Fibroblast of skin of left quadriceps (primary cell): ENCODE results near the gene ALOX15B.

Experiments used
- DNase-seq, 2 experiments: peaks; one replicate each; pipeline ENCODE4 v3.0.0-alpha.2; 2013; ENCODE audit warnings: low read depth in 2 of 2

ALOX15B gene, protein sequence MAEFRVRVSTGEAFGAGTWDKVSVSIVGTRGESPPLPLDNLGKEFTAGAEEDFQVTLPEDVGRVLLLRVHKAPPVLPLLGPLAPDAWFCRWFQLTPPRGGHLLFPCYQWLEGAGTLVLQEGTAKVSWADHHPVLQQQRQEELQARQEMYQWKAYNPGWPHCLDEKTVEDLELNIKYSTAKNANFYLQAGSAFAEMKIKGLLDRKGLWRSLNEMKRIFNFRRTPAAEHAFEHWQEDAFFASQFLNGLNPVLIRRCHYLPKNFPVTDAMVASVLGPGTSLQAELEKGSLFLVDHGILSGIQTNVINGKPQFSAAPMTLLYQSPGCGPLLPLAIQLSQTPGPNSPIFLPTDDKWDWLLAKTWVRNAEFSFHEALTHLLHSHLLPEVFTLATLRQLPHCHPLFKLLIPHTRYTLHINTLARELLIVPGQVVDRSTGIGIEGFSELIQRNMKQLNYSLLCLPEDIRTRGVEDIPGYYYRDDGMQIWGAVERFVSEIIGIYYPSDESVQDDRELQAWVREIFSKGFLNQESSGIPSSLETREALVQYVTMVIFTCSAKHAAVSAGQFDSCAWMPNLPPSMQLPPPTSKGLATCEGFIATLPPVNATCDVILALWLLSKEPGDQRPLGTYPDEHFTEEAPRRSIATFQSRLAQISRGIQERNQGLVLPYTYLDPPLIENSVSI

DNA sequence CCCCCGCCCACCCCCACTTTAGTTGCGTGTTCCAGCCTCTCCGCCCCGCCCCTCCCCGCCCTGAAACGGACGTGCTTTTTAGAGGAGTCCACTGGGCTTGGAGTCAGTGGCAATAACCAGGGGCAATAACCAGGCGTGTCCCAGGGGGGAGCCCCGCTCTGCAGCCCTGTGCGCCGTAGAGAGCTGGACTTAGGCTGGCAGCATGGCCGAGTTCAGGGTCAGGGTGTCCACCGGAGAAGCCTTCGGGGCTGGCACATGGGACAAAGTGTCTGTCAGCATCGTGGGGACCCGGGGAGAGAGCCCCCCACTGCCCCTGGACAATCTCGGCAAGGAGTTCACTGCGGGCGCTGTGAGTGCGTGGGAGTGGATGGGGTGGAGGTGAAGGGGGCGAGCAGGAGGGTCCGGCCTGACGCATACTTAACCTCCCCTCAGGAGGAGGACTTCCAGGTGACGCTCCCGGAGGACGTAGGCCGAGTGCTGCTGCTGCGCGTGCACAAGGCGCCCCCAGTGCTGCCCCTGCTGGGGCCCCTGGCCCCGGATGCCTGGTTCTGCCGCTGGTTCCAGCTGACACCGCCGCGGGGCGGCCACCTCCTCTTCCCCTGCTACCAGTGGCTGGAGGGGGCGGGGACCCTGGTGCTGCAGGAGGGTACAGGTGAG lies at the start of gene ALOX15B:
Gene ALOX15B, plus strand, starts transcription at position 106 of the 657 bp plus-strand sequence. Its CDS starts 97 bp downstream, at position 203.
- DNase-seq = no peak

DNA sequence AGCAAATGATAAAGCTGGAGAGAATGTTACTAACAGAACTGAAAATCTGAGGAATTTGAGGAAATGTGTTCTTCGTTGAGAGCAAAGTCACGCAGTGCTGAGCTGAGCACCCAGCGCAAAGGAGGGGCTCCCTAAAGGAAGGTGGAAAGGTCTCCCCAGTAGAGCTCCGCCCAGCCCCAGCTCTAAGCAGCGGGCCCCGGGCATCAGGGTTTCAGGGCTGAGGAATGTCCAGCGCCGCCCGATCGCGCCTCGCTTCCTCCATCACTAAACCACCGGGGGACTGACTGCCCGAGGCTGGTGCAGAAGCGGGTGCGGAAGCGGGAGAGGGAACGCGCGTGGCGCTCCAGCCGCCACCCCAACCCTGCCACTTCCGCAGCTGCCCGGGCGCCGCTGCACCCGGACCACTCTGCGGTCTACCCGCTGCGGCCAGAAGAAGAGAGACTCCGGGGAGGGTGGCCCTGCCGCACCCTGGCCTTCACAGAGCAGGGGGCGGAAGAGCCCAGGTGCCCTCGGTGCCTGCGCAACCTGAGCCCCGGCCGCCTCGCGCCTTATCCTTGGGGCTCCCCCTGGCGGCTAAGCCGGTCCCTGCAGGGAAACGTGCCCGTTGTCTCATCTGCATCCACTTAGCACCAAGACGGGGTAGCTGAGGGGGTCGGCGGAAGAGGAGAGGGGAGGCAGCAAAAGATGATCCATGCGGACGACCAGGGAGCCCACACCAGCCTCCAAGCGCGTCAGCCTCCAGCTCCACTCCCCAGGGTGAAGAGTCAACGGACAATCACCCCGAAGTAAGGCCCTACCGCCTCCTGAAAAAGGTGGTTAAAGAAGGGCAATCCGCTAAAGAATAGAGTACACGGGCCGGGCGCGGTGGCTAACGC lies 48.8 kb upstream of the ALOX15B start:
- peak in 1 of 2 experiments; percentile 42 for DNase-seq

DNA sequence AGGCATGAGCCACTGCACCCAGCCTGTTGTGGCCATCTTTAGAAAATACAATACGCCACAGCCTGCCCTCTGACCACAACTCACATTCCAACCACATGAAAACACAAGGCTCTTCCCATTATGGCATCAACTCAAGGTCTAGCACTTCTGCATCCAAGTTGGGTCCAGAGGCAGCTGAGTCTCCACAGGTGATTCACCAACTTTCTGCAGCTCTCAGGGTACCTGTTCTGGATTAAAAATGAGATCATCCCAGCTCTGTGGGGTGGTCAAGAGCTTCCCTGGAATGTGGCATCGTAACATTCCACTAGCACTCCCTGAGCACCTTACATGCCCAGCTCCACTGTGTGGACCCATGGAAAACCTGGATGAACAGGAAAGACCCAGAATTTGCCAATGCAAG lies 46.3 kb upstream of the ALOX15B start:
- no peak for DNase-seq

DNA sequence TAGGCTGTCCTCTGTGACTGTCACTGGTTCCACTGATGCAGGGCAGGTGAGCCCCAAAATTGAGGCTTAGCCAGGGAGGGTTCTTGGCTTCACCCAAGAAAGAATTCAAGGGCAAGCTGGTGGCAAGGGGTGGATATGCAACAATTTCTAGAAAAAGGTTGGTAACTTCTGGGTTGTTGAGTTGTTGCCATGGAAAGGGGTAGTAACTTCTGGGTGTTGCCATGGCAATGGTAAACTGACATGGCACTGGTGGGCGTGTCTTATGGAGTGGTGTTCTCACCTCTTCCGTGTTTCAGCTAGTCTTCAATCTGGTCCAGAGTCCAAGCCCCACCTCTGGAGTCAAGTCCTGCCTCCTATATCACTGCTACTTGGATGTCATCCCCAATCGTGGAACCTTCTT lies 45.9 kb upstream of the ALOX15B start:
- DNase-seq = no peak

DNA sequence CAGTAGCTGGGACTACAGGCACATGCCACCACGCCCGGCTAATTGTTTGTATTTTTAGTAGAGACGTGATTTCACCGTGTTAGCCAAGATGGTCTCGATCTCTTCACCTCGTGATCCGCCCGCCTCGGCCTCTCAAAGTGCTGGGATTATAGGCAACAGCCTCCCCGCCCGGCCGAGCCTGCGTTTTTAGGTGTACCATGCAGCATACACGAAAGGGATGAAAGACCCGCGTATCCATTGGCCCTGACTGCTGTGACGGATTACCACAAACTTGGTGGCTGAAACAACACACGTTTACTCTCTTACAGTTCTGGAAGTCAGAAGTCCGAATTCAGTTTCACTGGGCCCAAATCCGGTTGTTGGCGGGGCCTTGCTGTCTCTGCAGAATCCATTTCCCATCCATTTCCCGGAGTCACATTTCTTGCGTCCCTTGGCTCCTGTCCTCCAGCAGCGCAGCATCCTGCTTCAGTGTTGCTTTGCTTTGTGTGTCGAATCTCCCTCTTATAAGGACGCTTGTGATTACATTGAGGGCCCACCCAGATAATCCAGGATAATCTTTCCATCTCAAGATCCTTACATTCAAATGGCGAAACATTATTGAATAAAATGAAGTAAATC lies 44.8 kb upstream of the ALOX15B start:
- no peak for DNase-seq

DNA sequence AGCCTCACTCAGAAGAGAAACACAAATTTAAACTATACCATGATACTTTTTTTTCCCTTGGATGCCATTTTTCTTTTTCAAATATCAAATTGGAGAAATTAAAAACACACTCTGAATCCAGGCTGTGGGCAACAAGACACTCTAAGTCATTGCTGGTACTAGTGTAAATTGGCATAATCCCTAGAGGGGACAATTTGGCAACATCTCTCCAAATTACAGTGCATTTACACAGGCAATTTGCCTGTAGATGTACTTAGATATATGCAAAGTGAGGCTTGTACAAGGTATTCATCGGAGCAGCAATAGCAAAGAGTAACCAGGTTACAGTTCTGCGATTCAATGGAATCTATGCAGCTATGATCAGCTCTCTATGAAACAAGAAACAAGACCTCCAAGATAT lies 43.1 kb upstream of the ALOX15B start:
- no peak for DNase-seq

DNA sequence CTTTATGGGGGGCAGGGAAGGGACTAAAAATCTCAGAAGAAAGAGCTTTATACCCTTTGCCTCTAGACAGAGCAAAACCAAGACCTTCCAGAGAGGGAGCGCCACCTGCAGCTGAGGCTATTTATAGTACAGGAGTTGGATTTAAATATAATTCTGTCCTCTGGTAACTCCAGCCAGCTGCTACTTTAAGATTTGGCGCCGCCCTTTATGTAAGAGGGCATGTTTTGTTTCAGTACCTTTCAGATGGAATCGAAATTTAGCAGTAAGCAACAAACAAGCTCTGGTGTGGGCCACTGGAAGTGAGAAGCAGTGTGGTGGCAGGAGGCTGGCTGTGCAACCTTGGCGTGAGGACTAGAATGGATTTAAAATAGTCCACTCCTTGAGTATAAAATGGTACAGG lies 41.7 kb upstream of the ALOX15B start:
- no peak for DNase-seq

DNA sequence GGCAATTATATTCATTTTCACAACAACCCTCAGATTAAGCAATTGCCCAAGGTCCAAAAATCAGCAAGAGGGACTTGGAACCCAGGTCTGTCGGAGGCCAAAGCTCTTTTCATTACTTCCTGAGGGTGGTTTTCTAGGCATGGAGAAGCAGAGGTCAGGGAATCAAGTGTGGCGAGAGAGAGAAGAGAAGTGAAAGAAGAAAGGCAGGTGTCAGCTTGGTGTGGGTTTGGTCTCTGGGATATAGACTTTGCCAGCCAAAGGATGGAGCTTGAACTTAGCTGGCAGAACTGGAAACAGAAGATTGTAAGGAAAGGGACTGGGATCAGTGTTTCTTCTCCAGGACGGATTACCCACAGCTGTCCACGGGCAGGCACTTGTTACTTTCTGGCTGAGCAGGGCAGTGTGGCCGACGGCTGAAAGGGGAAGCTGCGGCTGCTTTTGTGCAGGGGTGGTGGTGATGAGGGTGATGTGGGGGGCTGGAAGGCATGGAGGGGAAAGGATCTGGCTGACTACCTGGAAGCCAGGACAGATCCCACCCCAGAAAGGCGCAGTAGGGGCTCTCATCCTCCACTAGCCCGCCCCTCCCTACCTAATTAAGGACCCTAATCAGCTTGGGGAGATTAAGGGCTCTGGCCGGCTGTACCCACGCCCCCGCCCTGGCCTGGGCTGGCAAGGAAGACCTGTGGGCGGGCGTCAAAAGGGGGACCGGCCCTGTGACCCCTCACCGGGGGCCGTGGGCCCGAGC lies 36.7 kb upstream of the ALOX15B start, which contains the start of gene GUCY2D:
Gene GUCY2D, plus strand, starts transcription at position 640 of the 745 bp plus-strand sequence. CDS start 433 bp downstream, outside the sequence.
- DNase-seq = no peak

DNA sequence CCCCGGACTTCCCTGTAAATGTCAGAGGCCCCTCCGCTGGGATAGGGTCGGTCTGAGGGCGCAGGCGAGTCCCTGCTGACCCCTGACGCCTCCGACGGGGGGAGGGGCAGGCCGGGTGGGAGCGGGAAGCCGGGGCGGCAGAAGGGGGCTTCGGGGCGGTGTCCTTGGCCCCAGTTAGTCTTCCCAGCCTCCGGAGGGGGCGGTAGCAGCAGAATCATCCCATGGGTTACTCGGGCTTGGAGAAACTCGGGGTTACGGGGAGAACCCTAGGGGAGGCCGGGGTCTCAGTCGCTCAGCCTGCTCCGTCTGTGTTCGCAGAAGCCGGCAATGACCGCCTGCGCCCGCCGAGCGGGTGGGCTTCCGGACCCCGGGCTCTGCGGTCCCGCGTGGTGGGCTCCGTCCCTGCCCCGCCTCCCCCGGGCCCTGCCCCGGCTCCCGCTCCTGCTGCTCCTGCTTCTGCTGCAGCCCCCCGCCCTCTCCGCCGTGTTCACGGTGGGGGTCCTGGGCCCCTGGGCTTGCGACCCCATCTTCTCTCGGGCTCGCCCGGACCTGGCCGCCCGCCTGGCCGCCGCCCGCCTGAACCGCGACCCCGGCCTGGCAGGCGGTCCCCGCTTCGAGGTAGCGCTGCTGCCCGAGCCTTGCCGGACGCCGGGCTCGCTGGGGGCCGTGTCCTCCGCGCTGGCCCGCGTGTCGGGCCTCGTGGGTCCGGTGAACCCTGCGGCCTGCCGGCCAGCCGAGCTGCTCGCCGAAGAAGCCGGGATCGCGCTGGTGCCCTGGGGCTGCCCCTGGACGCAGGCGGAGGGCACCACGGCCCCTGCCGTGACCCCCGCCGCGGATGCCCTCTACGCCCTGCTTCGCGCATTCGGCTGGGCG lies 35.9 kb upstream of the ALOX15B start:
- no peak for DNase-seq

DNA sequence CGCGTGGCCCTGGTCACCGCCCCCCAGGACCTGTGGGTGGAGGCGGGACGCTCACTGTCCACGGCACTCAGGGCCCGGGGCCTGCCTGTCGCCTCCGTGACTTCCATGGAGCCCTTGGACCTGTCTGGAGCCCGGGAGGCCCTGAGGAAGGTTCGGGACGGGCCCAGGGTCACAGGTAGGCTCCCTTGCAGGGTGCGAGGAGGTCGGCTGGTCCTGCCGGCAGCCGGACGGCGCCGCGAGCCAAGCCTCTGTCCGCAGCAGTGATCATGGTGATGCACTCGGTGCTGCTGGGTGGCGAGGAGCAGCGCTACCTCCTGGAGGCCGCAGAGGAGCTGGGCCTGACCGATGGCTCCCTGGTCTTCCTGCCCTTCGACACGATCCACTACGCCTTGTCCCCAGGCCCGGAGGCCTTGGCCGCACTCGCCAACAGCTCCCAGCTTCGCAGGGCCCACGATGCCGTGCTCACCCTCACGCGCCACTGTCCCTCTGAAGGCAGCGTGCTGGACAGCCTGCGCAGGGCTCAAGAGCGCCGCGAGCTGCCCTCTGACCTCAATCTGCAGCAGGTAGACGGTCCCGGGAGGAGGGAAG lies 35.2 kb upstream of the ALOX15B start:
- no peak for DNase-seq

DNA sequence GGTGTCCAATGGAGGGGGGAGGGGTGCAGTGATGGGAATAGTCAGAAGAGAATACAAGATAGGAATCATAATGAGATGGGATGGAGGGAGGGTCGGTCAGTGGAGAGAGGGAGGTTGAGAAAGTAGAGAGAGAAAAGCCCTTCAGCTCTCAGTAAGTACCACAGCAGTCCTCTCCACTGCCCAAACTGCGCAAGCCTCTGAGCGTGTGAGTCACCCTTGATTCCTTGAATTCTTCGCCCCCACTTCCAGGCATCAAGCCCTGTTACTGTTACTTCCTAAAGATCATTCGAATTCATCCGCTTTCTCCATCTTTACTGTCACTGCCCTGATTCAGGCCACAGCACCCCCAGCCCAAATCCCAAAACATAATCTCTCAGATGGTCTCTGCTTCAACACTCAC lies 34.0 kb upstream of the ALOX15B start:
- DNase-seq = no peak

DNA sequence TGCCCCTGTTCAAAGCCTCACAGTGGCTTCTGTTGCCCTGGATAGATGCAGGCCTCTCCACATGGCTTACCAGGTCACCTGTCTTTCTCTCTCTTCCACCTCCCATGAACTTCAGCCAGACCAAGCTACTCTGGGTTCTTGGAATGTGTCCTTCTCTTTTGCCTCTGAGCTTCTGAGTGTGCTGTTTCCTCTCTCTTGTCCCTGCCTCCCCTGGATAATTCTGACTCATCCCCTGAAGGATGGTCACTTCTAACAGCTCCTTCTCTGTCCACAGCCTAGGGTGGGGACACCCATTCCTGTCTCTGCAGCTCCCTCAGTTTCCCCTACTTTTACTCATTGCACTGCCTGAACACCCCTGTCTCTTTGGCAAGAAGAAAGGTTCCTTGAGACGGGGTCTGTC lies 33.5 kb upstream of the ALOX15B start:
- no peak for DNase-seq

DNA sequence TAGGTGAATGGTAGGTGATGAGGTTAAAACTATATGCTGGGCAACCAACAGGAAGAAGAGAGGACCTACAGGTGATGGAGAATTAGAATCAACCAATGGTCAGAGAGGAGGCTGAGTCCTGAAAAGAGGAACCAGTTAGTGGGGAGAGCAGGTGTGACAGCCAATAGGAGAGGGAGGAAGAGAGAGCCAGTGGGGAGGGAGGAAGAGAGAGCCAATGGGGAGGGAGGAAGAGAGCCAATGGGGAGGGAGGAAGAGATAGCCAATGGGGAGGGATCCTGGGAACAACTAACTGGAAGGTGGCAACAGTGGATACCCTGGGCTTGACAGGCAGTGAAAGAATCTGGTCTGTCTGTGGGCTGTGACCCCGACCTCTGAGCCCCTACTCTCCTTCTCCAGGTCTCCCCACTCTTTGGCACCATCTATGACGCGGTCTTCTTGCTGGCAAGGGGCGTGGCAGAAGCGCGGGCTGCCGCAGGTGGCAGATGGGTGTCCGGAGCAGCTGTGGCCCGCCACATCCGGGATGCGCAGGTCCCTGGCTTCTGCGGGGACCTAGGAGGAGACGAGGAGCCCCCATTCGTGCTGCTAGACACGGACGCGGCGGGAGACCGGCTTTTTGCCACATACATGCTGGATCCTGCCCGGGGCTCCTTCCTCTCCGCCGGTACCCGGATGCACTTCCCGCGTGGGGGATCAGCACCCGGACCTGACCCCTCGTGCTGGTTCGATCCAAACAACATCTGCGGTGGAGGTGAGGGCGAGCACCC lies 32.7 kb upstream of the ALOX15B start:
- DNase-seq = no peak

DNA sequence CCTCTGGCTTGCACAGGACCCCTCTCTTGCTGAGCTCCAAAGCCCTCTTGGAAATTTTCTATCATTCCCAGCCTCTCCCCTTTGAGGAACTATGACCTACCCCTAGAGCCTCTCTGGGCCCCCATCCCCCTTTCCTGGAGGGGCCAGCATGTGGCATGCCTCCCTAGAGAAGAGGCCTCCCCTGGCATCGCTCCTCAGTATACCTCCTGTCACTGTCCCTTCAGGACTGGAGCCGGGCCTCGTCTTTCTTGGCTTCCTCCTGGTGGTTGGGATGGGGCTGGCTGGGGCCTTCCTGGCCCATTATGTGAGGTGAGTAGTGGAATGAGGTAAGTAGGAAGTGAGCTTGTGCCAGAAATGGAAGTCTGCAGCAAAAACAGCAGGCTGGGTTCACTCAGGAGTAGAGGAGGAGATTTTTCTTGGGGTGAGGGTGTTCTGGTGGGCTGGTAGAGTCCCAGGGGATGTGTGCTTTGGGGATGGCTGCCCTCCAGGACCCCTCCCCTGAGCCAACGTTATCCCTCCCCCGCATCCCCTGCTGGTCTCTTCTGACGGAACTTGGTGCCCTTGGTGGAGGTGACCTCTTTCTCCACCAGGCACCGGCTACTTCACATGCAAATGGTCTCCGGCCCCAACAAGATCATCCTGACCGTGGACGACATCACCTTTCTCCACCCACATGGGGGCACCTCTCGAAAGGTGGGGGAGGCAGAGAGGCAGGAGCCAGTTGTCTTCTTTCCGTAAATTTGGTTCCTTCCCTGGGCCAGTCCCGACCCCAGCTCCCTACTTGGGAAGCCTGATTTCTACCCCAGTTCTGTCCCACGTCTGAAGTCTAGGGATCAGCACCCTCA lies 31.8 kb upstream of the ALOX15B start:
- DNase-seq = no peak

DNA sequence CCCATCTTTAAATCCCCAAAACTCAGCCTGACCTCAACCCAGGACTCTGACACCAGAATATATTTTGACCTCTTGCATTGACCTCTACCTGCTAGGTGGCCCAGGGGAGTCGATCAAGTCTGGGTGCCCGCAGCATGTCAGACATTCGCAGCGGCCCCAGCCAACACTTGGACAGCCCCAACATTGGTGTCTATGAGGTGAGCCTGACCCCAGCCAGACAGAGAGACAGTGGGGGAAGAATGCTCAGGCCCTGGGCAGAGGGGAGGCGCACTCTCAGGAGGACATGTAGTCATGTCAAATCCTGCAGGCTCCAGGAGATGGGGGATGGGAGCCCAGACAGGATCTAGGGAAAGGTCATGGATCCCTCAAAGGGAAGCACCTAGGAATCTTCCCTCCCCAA lies 31.0 kb upstream of the ALOX15B start:
- no peak for DNase-seq

DNA sequence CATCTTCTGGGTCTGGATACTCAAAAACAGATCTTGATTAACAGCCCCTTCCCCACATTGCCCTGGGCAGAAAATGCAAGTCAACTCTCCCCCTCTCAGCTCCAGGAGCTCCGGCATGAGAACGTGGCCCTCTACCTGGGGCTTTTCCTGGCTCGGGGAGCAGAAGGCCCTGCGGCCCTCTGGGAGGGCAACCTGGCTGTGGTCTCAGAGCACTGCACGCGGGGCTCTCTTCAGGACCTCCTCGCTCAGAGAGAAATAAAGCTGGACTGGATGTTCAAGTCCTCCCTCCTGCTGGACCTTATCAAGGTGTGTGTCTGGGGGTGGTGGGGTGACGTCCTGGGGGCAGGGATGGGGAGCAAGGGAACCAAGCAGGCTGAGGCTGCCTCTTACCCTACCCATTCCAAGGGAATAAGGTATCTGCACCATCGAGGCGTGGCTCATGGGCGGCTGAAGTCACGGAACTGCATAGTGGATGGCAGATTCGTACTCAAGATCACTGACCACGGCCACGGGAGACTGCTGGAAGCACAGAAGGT lies 26.7 kb upstream of the ALOX15B start:
- no peak for DNase-seq

DNA sequence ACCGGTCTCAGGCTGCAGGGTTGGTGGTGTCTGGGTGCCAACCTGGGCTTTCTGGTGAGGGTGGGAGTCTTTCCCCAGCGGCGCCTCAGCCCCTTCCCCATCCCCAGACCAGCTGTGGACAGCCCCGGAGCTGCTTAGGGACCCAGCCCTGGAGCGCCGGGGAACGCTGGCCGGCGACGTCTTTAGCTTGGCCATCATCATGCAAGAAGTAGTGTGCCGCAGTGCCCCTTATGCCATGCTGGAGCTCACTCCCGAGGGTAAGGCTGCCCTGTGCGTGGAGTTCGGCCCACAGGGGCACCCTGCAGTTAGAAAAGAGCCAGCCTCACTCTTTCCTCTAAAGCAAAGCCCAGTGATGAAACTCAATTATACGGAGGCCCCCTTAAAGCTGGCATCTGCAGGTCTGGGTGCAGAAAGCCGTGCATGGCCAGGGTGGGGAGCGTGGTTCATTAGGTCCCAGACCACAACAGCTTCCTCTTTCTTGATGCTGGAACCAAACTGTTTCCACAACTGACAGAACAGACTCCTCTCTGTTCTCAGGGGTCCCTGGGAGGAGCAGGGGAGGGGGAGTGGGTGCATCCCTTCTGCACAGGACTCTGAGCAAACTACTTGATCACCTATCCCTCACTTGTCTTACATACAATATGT lies 25.7 kb upstream of the ALOX15B start:
- no peak for DNase-seq
